NB4 (cell line): ENCODE results near the gene AIP.

Experiments
- POLR2A ChIP-seq: IDR thresholded peaks from 2 replicates; pipeline ENCODE4 v1.6.1; 2011; ENCODE audit warnings: mild to moderate bottlenecking; ENCODE audit not compliant: insufficient read length; ENCODE audit errors: extremely low read depth
- TF ChIP-seq, protein P1 (sequence below): IDR thresholded peaks from one replicate; pipeline ENCODE4 v1.5.1; 2012; ENCODE audit warnings: low read depth, low read length

DNA sequence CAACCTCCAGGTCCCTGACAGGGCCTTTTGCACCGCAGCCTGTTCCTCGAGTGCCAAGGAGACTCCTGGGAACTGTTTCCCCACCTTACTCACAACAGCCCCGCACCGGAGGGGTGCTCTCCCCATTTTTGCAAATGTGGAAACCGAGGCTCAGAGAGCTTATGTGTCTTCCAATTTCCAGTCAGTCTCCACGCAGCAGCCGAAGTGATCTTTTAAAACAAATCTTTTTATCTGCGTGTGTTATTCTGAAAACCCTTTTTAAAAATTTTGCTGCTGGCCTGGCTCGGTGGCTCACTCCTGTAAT lies 13.4 kb upstream of the AIP start:
- TF ChIP-seq, protein P1, sequence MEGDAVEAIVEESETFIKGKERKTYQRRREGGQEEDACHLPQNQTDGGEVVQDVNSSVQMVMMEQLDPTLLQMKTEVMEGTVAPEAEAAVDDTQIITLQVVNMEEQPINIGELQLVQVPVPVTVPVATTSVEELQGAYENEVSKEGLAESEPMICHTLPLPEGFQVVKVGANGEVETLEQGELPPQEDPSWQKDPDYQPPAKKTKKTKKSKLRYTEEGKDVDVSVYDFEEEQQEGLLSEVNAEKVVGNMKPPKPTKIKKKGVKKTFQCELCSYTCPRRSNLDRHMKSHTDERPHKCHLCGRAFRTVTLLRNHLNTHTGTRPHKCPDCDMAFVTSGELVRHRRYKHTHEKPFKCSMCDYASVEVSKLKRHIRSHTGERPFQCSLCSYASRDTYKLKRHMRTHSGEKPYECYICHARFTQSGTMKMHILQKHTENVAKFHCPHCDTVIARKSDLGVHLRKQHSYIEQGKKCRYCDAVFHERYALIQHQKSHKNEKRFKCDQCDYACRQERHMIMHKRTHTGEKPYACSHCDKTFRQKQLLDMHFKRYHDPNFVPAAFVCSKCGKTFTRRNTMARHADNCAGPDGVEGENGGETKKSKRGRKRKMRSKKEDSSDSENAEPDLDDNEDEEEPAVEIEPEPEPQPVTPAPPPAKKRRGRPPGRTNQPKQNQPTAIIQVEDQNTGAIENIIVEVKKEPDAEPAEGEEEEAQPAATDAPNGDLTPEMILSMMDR, result no peak
- no peak for TF ChIP-seq POLR2A
